GM19395 (cell line): ENCODE results near the gene ITGB5.

ENCODE experiments used
- ATAC-seq: cut with Tn5 transposase; IDR thresholded peaks from one replicate; pipeline ENCODE4 v1.9.1; 2021; ENCODE audit warnings: mild to moderate bottlenecking, moderate library complexity; ENCODE audit not compliant: unreplicated experiment

ITGB5 gene

GRCh38 chr3:124862006-124862405 is 25.2 kb downstream of the ITGB5 start:
- no peak for ATAC-seq

- ATAC-seq: no peak
These were observed 26.1 kb downstream of the ITGB5 start for GRCh38 chr3:124861041-124861440.

- no peak for ATAC-seq
These were observed 26.6 kb downstream of the ITGB5 start for GRCh38 chr3:124860599-124860998.

GRCh38 chr3:124859025-124859424 is 28.1 kb downstream of the ITGB5 start:
- ATAC-seq: no peak

DNA sequence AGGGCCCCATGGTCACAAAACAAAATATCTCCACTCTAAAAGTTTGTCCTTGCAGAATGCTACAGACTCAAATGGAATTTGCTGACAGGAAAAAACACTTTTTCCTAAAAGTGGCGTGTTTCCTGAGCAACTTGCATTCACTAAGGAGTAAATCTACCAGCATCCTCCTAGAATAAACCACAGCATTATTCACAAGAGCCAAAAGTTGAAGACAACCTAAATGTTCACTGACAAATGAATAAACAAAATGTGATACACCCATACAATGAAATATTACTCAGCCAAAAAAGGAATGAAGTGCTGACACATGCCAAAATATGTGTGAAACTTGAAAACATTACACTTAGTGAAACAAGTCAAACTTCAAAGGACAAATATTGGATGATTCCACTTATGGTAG is 28.9 kb downstream of the ITGB5 start:
- no peak for ATAC-seq

- no peak for ATAC-seq
These were observed 30.5 kb downstream of the ITGB5 start for GRCh38 chr3:124856677-124857076.

DNA sequence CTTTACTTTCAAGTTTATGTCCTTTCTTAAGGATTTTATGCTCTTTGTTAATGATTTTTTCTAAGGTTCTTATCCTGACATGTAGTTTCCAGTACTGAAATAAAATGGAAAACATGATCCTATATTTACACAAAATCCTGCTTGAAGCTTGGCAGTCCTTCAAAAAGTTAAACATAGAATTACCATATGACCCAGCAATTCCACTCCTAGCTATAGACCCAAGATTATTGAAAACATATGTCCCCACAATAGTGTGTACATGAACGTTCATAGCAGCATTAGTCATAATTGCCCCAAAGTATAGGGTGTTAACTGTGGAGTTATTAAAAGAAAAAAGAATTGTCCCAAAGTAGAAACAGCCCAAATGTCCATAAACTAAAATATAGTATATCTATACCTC is 33.2 kb downstream of the ITGB5 start:
- ATAC-seq: no peak

DNA sequence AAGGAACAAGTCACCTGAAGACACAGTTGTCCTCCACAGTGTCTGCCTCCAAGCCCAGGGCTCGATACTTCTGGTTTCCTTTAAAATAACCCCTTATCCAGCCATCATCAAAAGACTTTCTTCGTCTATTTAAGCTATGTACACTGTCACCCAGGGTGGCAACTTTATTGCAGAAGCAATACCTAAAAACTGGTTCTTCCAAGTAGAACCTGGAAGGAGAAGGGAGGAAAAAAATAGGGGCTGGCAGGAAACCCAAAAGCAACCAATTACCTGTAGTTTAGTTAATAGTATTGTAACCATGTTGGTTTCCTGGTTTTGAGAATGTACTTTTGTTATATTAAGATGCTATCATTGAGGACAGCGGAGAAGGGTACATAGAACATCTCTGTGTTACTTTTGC is 33.7 kb downstream of the ITGB5 start:
- no peak for ATAC-seq

DNA sequence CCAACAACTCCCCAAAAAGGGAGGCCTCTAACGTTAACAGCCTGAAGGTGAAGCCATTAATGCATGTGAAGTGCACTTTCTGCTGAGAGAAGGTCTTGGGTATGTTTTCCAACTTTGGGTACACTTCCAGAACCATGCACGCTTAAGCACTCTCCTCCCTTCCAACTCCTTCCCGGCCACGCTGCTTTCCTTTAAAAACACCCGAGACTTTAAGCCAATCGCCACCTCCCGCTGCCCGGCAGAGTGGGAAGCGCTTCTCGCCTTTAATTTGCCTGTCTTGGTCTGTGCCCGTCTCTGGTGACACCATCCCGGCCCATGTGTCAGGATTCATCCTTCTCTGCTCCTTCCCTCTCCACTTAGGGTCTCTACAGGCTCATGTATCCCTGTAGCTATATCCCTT is 35.3 kb downstream of the ITGB5 start:
- no peak for ATAC-seq

- no peak for ATAC-seq
These were observed 36.0 kb downstream of the ITGB5 start for GRCh38 chr3:124851136-124851535.

DNA sequence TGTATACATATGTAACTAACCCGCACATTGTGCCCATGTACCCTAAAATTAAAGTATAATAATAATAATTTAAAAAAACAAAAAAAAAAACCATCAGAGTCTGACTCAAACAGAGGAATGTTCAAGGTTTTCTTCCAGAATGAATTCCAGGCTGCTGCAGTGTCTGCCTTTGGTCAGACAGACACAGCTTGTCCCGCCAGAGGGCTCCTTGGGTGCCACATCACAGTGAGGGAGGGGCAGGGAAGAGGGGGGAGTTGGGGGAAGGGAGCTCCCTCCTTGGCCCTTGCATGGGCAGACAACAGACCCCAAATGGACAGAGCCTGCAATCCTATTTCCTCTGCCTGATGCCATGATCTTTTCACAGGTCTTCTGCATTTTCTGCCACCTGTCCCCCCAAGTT is 36.5 kb downstream of the ITGB5 start:
- no peak for ATAC-seq

DNA sequence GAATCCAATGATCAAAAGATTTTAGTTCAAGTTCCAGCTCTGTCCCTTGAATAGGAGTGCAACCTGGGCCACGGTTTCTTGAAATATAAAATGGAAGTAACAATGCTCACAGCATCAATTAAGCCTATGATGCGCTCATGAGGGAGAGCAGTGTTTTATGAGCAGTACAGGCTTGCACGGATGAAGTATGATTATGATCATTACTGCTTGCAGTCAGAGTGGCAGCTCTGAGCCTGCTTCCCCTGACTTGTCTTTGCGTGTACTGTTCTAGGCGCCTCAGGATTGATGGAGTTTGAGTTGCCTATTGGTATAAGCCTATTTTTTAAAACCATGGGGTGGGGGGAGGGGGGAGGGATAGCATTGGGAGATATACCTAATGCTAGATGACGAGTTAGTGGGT is 37.0 kb downstream of the ITGB5 start:
- no peak for ATAC-seq

- ATAC-seq: no peak
These were observed 38.9 kb downstream of the ITGB5 start for GRCh38 chr3:124848300-124848699.

- no peak for ATAC-seq
These were observed 39.3 kb downstream of the ITGB5 start for GRCh38 chr3:124847863-124848262.

DNA sequence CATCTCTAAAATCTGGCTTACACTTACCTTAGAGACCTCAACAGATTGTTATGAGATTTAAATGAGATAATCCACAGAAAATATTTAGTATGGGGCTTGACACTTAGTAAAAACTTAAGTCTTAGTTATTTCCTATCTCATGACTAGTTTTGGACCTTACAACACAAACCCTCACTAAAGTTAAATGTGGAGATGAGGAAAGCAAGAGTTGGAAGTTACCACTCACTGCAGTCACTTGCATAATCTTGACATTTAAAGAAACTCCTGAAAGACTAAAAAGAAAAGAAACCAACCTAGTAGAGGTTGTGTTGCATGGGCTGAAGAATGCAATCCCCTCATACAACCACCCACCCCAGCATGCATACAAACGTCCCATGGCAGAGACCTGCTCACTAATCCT is 40.1 kb downstream of the ITGB5 start:
- ATAC-seq: no peak

- ATAC-seq: no peak
These were observed 41.0 kb downstream of the ITGB5 start for GRCh38 chr3:124846189-124846588.

DNA sequence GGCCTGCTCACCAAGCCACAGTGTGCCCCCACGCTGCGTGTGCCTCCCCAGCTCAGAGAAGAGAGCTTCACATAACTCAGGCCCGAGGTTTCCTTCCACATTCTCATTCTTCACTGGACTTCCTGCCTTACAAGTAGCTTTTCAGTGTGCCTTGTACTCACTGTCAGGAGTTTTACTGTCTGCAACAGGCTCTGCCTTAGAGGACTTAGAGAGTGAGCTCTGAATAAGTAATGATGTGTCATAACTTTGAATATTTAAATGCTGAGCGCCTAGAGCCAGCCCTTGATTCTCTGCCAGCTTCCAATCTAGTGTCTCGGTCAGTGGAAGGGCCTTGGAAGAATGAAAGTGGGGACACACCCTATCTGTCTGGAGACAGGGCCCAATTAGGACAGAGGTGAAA is 41.8 kb downstream of the ITGB5 start:
- no peak for ATAC-seq

DNA sequence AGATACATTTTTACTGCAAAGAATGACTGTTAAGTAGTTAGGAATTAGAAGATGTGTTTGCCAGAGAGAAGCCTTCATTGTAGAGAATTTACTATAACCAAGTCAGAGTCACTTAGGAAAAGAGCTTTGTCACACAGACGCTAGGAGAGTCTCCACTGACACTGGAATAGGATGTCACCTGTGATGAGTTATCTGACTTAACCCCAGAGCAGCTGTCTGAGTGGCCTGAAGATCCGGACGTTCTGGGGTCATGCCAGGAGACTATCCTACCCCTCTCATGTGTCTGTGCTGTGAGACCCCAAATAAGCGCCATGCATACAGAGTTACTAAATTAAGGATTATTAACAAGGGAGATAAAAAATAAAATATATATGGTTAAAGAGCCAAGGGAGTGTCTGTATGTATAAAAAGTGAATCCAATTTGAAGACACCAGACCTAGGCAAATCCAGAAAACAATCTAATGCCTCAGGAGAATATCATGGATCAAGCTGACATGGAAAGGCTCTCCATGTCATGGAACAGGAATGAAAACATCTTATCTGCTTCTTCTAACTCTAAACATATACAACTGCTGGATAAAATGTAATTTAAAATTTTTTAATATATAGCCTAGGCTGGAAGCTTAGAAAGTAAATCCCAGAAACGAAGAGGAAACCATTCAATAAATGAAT is 43.5 kb downstream of the ITGB5 start:
- ATAC-seq: no peak

GRCh38 chr3:124843047-124843446 is 44.1 kb downstream of the ITGB5 start:
- no peak for ATAC-seq

GRCh38 chr3:124841517-124841916 is 45.6 kb downstream of the ITGB5 start:
- no peak for ATAC-seq

DNA sequence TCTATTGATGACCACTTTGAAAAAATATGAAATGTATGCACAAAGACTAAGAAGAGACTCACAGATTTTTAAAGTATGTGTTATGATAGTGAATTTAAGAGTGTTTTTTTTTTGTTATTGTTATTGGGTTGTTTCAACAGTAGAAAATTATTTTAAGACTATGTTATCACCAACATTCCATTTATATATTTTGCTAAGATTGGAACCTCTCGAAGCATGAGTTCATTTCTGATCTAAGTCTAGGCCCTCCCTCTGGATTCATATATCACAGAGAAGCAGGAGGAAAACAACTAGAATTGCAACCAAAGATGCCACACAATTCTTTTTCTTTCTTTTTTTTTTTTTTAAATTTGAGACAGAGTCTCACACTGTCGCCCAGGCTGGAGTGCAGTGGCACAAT is 46.8 kb downstream of the ITGB5 start:
- no peak for ATAC-seq

GRCh38 chr3:124839896-124840295 is 47.3 kb downstream of the ITGB5 start:
- no peak for ATAC-seq

GRCh38 chr3:124838963-124839362 is 48.2 kb downstream of the ITGB5 start:
- no peak for ATAC-seq
